ENCODE measurements around the gene RAD51B. TPM values are rescaled to one million over a fixed set of nuclear protein-coding genes. Genes with fewer than 3 reads are reported as not detected.

RAD51B gene
- total and polyA plus RNA-seq, 8 donors = 1.8 to 30.7 (median 15.3) TPM

GRCh38 chr14:68657300-68658028, 837.9 kb downstream of the RAD51B start:
- DNase-seq = no peak
- intact Hi-C loops (cut with DNase I; ENCODE audit: low total_unique reads) = no loop called here
- no peak for TF ChIP-seq EP300 (IDR thresholded peaks at IDR 0.05)
- no peak for TF ChIP-seq POLR2AphosphoS5 (IDR thresholded peaks at IDR 0.05)
- TF ChIP-seq POLR2A (IDR thresholded peaks at IDR 0.05) = no peak
- no peak for TF ChIP-seq CTCF (IDR thresholded peaks at IDR 0.05)
- Histone ChIP-seq H3K36me3 (no peaks in the 10 kb centered on the region), H3K4me1 (peaks cover 23 to 63% (median 37%) of the 10 kb centered on the region in 4 donors), H3K4me3 (no peak overlapping the region), H3K27me3 (no peaks in the 10 kb centered on the region), H3K9me3 (no peaks in the 10 kb centered on the region), H3K27ac (peak overlapping the region in 2 of 5 donors; percentile 75 to 81)
- 93 to 97% (median 95%) methylated on average over 4 of the region's 4 CpGs for WGBS, 5 donors

- intact Hi-C loops (cut with DNase I; ENCODE audit: low total_unique reads) = no loop called here
- H3K4me1 ChIP-seq = peaks cover 22 to 61% (median 37%) of the 10 kb centered on the region in 4 donors
- no peaks in the 10 kb centered on the region for H3K27me3 ChIP-seq
- H3K9me3 ChIP-seq = no peaks in the 10 kb centered on the region
- no peak for TF ChIP-seq POLR2AphosphoS5 (IDR thresholded peaks at IDR 0.05)
- no peak for TF ChIP-seq CTCF (IDR thresholded peaks at IDR 0.05)
- no peak for TF ChIP-seq POLR2A (IDR thresholded peaks at IDR 0.05)
- TF ChIP-seq EP300 (IDR thresholded peaks at IDR 0.05) = no peak
- DNase-seq = no peak
- WGBS, 5 donors = 80 to 91% (median 86%) methylated on average over 8 of the region's 8 CpGs
- no peaks in the 10 kb centered on the region for H3K36me3 ChIP-seq
- H3K27ac ChIP-seq = peak overlapping the region in 2 of 5 donors; percentile 75 to 81
- no peak overlapping the region for H3K4me3 ChIP-seq
Measured at GRCh38 chr14:68658029-68658509, 838.5 kb downstream of the RAD51B start.

DNA sequence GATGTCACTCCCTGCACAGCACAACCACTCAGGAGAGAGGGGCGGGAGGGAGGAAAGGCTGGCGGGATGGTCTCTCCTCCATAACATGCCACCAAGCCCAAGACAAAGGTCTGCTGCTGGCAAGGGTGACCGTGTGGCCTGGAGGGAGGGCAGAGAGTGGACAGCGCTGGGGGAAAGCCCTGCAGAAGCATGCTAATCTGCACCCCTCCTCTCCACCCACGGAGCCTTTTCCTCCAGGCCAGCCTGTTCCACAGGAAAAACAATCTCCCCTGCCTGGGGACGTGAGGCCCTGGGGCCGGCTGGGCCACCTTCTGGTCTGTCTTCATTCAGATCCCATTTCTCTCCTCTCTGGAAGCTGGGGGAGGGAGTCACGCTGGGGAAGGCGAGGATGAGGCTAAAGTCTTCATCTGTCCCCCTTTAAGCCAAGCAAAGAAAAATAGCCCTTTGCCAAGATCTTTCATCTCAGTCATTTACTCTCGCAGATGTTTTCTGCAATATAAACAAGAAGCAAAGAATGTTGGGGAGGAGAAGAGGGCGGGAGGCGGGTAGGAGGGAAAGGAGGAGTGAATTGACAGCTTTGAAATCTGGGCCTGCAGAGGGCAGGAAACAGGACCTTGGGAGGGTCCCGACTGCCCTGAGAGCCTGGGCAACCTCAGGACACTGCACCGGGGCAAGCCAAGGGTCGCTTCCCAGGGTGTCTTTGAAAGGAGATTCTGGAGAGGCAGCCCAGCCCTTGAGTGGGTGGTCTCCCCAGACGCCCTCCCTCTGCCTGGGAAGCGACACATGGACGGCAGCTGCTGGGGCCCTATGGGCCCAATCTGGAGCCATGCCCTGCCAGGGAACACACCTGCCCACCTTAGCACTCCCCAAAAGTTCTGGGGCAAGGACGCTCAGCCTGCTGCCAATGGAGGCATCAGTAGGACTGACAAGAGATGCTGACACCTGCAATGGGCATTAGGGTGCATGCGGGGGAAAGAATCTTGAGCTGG, 839.7 kb downstream of the RAD51B start:
- Histone ChIP-seq H3K9me3 (no peaks in the 10 kb centered on the region), H3K36me3 (no peaks in the 10 kb centered on the region), H3K27ac (peak overlapping the region; percentile 9 to 81 (median 74)), H3K27me3 (no peaks in the 10 kb centered on the region), H3K4me1 (peaks cover 22 to 69% (median 41%) of the 10 kb centered on the region in 4 donors), H3K4me3 (no peak overlapping the region)
- no peak for TF ChIP-seq CTCF (IDR thresholded peaks at IDR 0.05)
- TF ChIP-seq EP300 (IDR thresholded peaks at IDR 0.05) = no peak
- no peak for TF ChIP-seq POLR2A (IDR thresholded peaks at IDR 0.05)
- TF ChIP-seq POLR2AphosphoS5 (IDR thresholded peaks at IDR 0.05) = no peak
- intact Hi-C loops (cut with DNase I; ENCODE audit: low total_unique reads) = no loop called here
- WGBS, 5 donors = 48 to 56% (median 52%) methylated on average over 20 of the region's 20 CpGs
- peak in 1 of 2 donors; percentile 81 for DNase-seq

DNA sequence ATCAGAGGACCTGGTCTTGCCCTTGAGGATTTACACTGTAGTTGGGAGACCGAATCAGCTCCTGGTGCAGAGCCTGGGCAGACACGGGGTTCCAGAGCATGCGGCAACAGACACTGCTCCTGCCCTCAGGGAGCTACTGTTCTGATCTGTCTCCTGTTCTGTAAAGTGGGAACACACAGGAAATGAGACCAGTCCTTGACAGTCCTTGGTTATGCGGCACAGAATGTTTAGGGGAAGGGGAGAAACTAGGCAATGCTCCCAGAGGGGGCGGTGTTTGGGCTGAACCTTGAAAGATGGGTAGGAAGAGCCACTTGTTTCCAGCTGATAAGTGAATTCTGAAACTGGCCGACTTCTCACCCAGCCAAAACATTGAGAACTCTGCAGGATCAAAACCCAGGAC, 840.9 kb downstream of the RAD51B start:
- Histone ChIP-seq H3K9me3 (no peaks in the 10 kb centered on the region), H3K27me3 (no peaks in the 10 kb centered on the region), H3K36me3 (no peaks in the 10 kb centered on the region), H3K4me1 (peaks cover 13 to 69% (median 35%) of the 10 kb centered on the region in 4 donors), H3K4me3 (no peak overlapping the region), H3K27ac (peak overlapping the region in 3 of 5 donors; percentile 25 to 81 (median 74))
- no peak for TF ChIP-seq POLR2AphosphoS5 (IDR thresholded peaks at IDR 0.05)
- no peak for TF ChIP-seq CTCF (IDR thresholded peaks at IDR 0.05)
- TF ChIP-seq EP300 (IDR thresholded peaks at IDR 0.05) = no peak
- TF ChIP-seq POLR2A (IDR thresholded peaks at IDR 0.05) = no peak
- intact Hi-C loops (cut with DNase I; ENCODE audit: low total_unique reads) = no loop called here
- no peak for DNase-seq
- 90 to 96% (median 93%) methylated on average over 6 of the region's 6 CpGs for WGBS, 5 donors
